Activated T-cell treated with anti-CD3 and anti-CD28 coated beads for 48 hours (primary cell): ENCODE results near the gene PCDHB12.
"Not testable (repeated sequence)": the region's sequence is repeated elsewhere in the genome, so short reads cannot be mapped to it uniquely, and the experiment has no call there.

Source experiments
- DNase-seq: peaks from one replicate; pipeline ENCODE4 v3.0.0-alpha.2; 2020; ENCODE audit warnings: low read depth

The PCDHB12 gene

GRCh38 chr5:141208478-141208877 is at the start of gene PCDHB12:
Gene PCDHB12 (plus strand): TSS chr5:141208719. CDS start chr5:141208908, 189 bp downstream.
- no peak for DNase-seq

- no peak for DNase-seq
Observed at GRCh38 chr5:141172381-141173204, 35.9 kb upstream of the PCDHB12 start, which contains the start of gene PCDHB7. Gene PCDHB7 (plus strand): TSS chr5:141172644. CDS start chr5:141172836, 192 bp downstream.

- not testable (repeated sequence) for DNase-seq
Observed at GRCh38 chr5:141174291-141175104, 34.0 kb upstream of the PCDHB12 start.

- DNase-seq, result no peak
Observed at GRCh38 chr5:141175933-141176332, 32.6 kb upstream of the PCDHB12 start.

GRCh38 chr5:141177577-141178191 is 30.8 kb upstream of the PCDHB12 start, which contains the start of gene PCDHB8:
Gene PCDHB8 (plus strand): TSS chr5:141177790. CDS start chr5:141178035, 245 bp downstream.
- DNase-seq, result not testable (repeated sequence)

- DNase-seq, result not testable (repeated sequence)
Observed at GRCh38 chr5:141179371-141179770, 29.1 kb upstream of the PCDHB12 start.

GRCh38 chr5:141179876-141180275 is 28.6 kb upstream of the PCDHB12 start:
- DNase-seq, result not testable (repeated sequence)

- no peak for DNase-seq
Observed at GRCh38 chr5:141180313-141180712, 28.2 kb upstream of the PCDHB12 start.

GRCh38 chr5:141182248-141182647 is 26.3 kb upstream of the PCDHB12 start, which contains the start of gene PCDHB16:
Gene PCDHB16 (plus strand): TSS chr5:141182387. CDS start chr5:141182560, 173 bp downstream.
- DNase-seq, result no peak

- DNase-seq, result not testable (repeated sequence)
Observed at GRCh38 chr5:141184117-141184855, 24.2 kb upstream of the PCDHB12 start.

- DNase-seq, result no peak
Observed at GRCh38 chr5:141186897-141187512, 21.5 kb upstream of the PCDHB12 start, which contains the start of gene PCDHB9. Gene PCDHB9 (plus strand): TSS chr5:141187161. CDS start chr5:141187319, 158 bp downstream.

- not testable (repeated sequence) for DNase-seq
Observed at GRCh38 chr5:141188682-141189081, 19.8 kb upstream of the PCDHB12 start.

GRCh38 chr5:141189131-141189530 is 19.4 kb upstream of the PCDHB12 start:
- not testable (repeated sequence) for DNase-seq

- no peak for DNase-seq
Observed at GRCh38 chr5:141192110-141192725, 16.3 kb upstream of the PCDHB12 start, which contains the start of gene PCDHB10. Gene PCDHB10 (plus strand): TSS chr5:141192353. CDS start chr5:141192553, 200 bp downstream.

GRCh38 chr5:141194332-141194731 is 14.2 kb upstream of the PCDHB12 start:
- not testable (repeated sequence) for DNase-seq

GRCh38 chr5:141196363-141196762 is 12.2 kb upstream of the PCDHB12 start:
- DNase-seq, result no peak

- no peak for DNase-seq
Observed at GRCh38 chr5:141199359-141200235, 8.9 kb upstream of the PCDHB12 start, which contains the start of gene PCDHB11. Gene PCDHB11 (plus strand): TSS chr5:141199627. CDS start chr5:141199775, 148 bp downstream.

- not testable (repeated sequence) for DNase-seq
Observed at GRCh38 chr5:141201126-141201525, 7.4 kb upstream of the PCDHB12 start.

- not testable (repeated sequence) for DNase-seq
Observed at GRCh38 chr5:141201646-141202045, 6.9 kb upstream of the PCDHB12 start.
